ENCODE data around the gene MOB3B.

MOB3B gene

GRCh38 chr9:27377811-27378456, 151.7 kb downstream of the MOB3B start:
- TF ChIP-seq, protein P1, sequence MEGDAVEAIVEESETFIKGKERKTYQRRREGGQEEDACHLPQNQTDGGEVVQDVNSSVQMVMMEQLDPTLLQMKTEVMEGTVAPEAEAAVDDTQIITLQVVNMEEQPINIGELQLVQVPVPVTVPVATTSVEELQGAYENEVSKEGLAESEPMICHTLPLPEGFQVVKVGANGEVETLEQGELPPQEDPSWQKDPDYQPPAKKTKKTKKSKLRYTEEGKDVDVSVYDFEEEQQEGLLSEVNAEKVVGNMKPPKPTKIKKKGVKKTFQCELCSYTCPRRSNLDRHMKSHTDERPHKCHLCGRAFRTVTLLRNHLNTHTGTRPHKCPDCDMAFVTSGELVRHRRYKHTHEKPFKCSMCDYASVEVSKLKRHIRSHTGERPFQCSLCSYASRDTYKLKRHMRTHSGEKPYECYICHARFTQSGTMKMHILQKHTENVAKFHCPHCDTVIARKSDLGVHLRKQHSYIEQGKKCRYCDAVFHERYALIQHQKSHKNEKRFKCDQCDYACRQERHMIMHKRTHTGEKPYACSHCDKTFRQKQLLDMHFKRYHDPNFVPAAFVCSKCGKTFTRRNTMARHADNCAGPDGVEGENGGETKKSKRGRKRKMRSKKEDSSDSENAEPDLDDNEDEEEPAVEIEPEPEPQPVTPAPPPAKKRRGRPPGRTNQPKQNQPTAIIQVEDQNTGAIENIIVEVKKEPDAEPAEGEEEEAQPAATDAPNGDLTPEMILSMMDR (IDR thresholded peaks at IDR 0.05; ENCODE audit: low read depth, low read length) = no peak
- no peak overlapping the region for H3K4me3 ChIP-seq (replicated peaks in 1 of 2; ENCODE audit: low read depth in 2 of 2, low read length in 2 of 2)
- no peak for DNase-seq (ENCODE audit: low read depth in 2 of 2)

GRCh38 chr9:27377147-27377807, 152.3 kb downstream of the MOB3B start:
- H3K4me3 ChIP-seq (replicated peaks in 1 of 2; ENCODE audit: low read depth in 2 of 2, low read length in 2 of 2) = no peak overlapping the region
- TF ChIP-seq, protein P1 (IDR thresholded peaks at IDR 0.05; ENCODE audit: low read depth, low read length) = no peak
- no peak for DNase-seq (ENCODE audit: low read depth in 2 of 2)

DNA sequence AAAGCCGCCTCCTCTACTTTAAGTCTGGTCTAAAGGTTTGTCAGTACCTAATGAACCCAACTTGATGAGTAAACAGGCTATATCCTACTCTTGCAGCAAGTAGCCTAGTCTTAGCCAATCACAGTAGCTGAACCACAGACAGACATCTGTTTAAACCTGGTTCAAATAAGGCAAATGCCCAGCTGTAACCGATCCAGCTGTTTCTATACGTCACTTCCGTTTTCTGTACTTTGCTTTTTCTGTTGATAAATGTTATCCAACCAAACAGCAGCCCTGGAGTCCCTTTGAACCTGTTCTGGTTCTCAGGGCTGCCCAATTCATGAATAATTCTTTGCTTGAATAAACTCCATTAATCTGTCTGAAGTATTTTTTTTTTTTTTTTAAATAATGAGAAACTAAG, 155.8 kb downstream of the MOB3B start:
- no peak overlapping the region for H3K4me3 ChIP-seq (replicated peaks in 1 of 2; ENCODE audit: low read depth in 2 of 2, low read length in 2 of 2)
- TF ChIP-seq, protein P1 (IDR thresholded peaks at IDR 0.05; ENCODE audit: low read depth, low read length) = no peak
- no peak for DNase-seq (ENCODE audit: low read depth in 2 of 2)

DNA sequence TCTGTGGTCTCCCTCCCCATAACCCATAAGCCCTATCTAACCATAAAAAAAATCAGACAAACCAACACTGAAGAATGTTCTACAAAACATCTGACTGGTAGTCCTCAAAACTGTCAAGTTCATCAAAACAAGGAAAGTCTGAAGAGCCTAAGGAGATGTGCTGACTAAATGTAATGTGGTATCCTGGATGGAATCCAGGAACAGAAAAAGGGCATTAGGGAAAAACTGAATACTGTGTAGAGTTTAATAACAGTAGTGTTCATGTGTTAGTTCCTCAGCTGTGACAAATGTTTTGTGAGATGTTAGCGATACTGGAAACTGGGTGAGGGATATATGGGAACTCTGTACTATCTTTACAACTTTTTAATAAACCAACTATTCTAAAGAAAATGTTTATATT, 157.0 kb downstream of the MOB3B start:
- no peak for DNase-seq (ENCODE audit: low read depth in 2 of 2)
- TF ChIP-seq, protein P1 (IDR thresholded peaks at IDR 0.05; ENCODE audit: low read depth, low read length) = no peak
- no peak overlapping the region for H3K4me3 ChIP-seq (replicated peaks in 1 of 2; ENCODE audit: low read depth in 2 of 2, low read length in 2 of 2)

GRCh38 chr9:27371382-27371781, 158.2 kb downstream of the MOB3B start:
- no peak overlapping the region for H3K4me3 ChIP-seq (replicated peaks in 1 of 2; ENCODE audit: low read depth in 2 of 2, low read length in 2 of 2)
- DNase-seq (ENCODE audit: low read depth in 2 of 2) = no peak
- TF ChIP-seq, protein P1 (IDR thresholded peaks at IDR 0.05; ENCODE audit: low read depth, low read length) = no peak

- no peak for DNase-seq (ENCODE audit: low read depth in 2 of 2)
- TF ChIP-seq, protein P1 (IDR thresholded peaks at IDR 0.05; ENCODE audit: low read depth, low read length) = no peak
- H3K4me3 ChIP-seq (replicated peaks in 1 of 2; ENCODE audit: low read depth in 2 of 2, low read length in 2 of 2) = no peak overlapping the region
Measured at GRCh38 chr9:27369591-27369990, 160.0 kb downstream of the MOB3B start.

All from cardiac fibroblast (primary cell).